GM12878 (cell line): ENCODE results near the gene PPM1J. TPM values are rescaled to one million over a fixed set of nuclear protein-coding genes. Genes with fewer than 3 reads are reported as not detected.
A peak's percentile ranks its signal among the peaks of the same experiment; 100 is the strongest.

ENCODE experiments used
- ATAC-seq: fragments of 200-7000 bp; cut with Tn5 transposase; 3 replicates; pipeline ENCODE4 v1.9.1; 2020; ENCODE audit warnings: mild to moderate bottlenecking, moderate library complexity
- BruUV-seq: library from RNA; stranded (reverse); fragments of 400-500 nt; replicated peaks from 2 replicates; lab custom pipeline; 2021; lab: Mats Ljungman, UMichigan
- CTCF ChIA-PET: fragments of 300-600 bp; sonication (Branson Sonifier 250); formaldehyde crosslinking; extraction: SDS; loops from one replicate; lab custom pipeline; 2021; ENCODE audit warnings: inconsistent platforms; lab: Yijun Ruan, JAX
- POLR2A ChIA-PET: fragments of 350-600 bp; formaldehyde crosslinking; extraction: SDS; loops from one replicate; lab custom pipeline; 2021; ENCODE audit warnings: inconsistent platforms; lab: Charles Lee
- RAD21 ChIA-PET: fragments of 300-600 bp; sonication (Branson Sonifier 250); formaldehyde crosslinking; loops from one replicate; lab custom pipeline; 2023; ENCODE audit warnings: antibody characterized with exemption; ENCODE audit not compliant: unreplicated experiment; lab: Charles Lee
- SMC1A ChIA-PET: fragments of 300-600 bp; sonication (Branson Sonifier 250); formaldehyde crosslinking; loops from one replicate; lab custom pipeline; 2023; ENCODE audit not compliant: unreplicated experiment, uncharacterized antibody; lab: Charles Lee
- DNase-seq: peaks from one replicate; pipeline ENCODE4 v3.0.0-alpha.2; 2011; ENCODE audit warnings: low read depth, low spot score
- FAIRE-seq: peaks from 3 replicates; lab custom pipeline; 2011; peaks lifted over from hg19 to GRCh38; lab: Jason Lieb, UNC
- H2AFZ ChIP-seq: 2 replicates; pipeline ENCODE4 v1.6.0; 2011; ENCODE audit warnings: low read depth, low read length, control low read depth; ENCODE audit not compliant: control insufficient read depth
- H3K27ac ChIP-seq: 2 replicates; pipeline ENCODE4 v1.5.1; 2011; ENCODE audit warnings: control low read depth; ENCODE audit not compliant: control insufficient read depth, insufficient read depth
- H3K27me3 ChIP-seq, 2 experiments: replicated peaks in 1 of 2; 2 replicates each; pipeline versions ENCODE4 v1.6.0 to v1.6.1; 2011; ENCODE audit warnings: low read length in 1 of 2; ENCODE audit not compliant: control insufficient read depth in 2 of 2, insufficient read depth in 2 of 2
- H3K36me3 ChIP-seq, 2 experiments: 2 replicates each; pipeline ENCODE4 v1.5.1; 2011; ENCODE audit warnings: low read length in 1 of 2; ENCODE audit not compliant: control insufficient read depth in 2 of 2, insufficient read depth in 2 of 2
- H3K4me1 ChIP-seq: 2 replicates; pipeline ENCODE4 v1.6.1; 2011; ENCODE audit warnings: mild to moderate bottlenecking, low read length, moderate library complexity, mixed read lengths; ENCODE audit not compliant: control insufficient read depth, insufficient read depth
- H3K4me2 ChIP-seq: 2 replicates; pipeline ENCODE4 v1.6.0; 2011; ENCODE audit warnings: control low read depth; ENCODE audit not compliant: control insufficient read depth, insufficient read depth
- H3K4me3 ChIP-seq: fragments of 200-600 bp; sonication (generic); 2 replicates; pipeline ENCODE4 v1.5.1; 2016
- H3K79me2 ChIP-seq: 2 replicates; pipeline ENCODE4 v1.6.0; 2011; ENCODE audit warnings: low read length; ENCODE audit not compliant: control insufficient read depth, insufficient read depth
- H3K9ac ChIP-seq: 2 replicates; pipeline ENCODE4 v1.8.0; 2011; ENCODE audit warnings: low read length, control low read depth, mixed read lengths; ENCODE audit not compliant: control insufficient read depth, insufficient read depth
- H3K9me3 ChIP-seq: replicated peaks from 3 replicates; pipeline ENCODE4 v1.5.1; 2011; ENCODE audit warnings: mild to moderate bottlenecking, low read length; ENCODE audit not compliant: control insufficient read depth, insufficient read depth
- H4K20me1 ChIP-seq: 2 replicates; pipeline ENCODE4 v1.6.0; 2011; ENCODE audit not compliant: control insufficient read depth, insufficient read depth
- ASH2L ChIP-seq: fragments of 300-600, 200-600 bp; sonication (generic); IDR thresholded peaks from 2 replicates; pipeline ENCODE4 v1.6.1; 2017; ENCODE audit warnings: low read depth, mild to moderate bottlenecking, borderline replicate concordance
- BRCA1 ChIP-seq: IDR thresholded peaks from 2 replicates; pipeline ENCODE4 v1.6.1; 2011; ENCODE audit warnings: low read depth, low read length, improper control_type of control experiment
- CHD1 ChIP-seq: IDR thresholded peaks from 2 replicates; pipeline ENCODE4 v1.6.1; 2012; ENCODE audit warnings: low read depth, low read length, improper control_type of control experiment
- ELK1 ChIP-seq: IDR thresholded peaks from 2 replicates; pipeline ENCODE4 v1.6.1; 2012; ENCODE audit warnings: low read depth, low read length, improper control_type of control experiment
- ESRRA ChIP-seq: IDR thresholded peaks from 2 replicates; pipeline ENCODE4 v1.6.1; 2012; ENCODE audit warnings: mild to moderate bottlenecking, low read length, improper control_type of control experiment
- ETV6 ChIP-seq, 2 experiments: fragments of 450-650 bp in 1 of 2; IDR thresholded peaks in 1 of 2; conservative IDR thresholded peaks in 1 of 2; 2 replicates each; pipeline ENCODE4 v1.6.1; 2014; ENCODE audit warnings: antibody characterized with exemption in 1 of 2, borderline replicate concordance in 1 of 2, low read depth in 1 of 2, mild to moderate bottlenecking in 1 of 2, moderate library complexity in 1 of 2
- HDAC2 ChIP-seq: fragments of 200-600 bp; sonication (generic); IDR thresholded peaks from 2 replicates; pipeline ENCODE4 v1.6.1; 2017
- IKZF1 ChIP-seq: fragments of 450-650 bp; conservative IDR thresholded peaks from 2 replicates; pipeline ENCODE4 v1.6.1; 2017; ENCODE audit warnings: antibody characterized with exemption, mild to moderate bottlenecking
- IRF5 ChIP-seq: fragments of 450-650 bp; IDR thresholded peaks from 2 replicates; pipeline ENCODE4 v1.6.1; 2017; ENCODE audit warnings: borderline replicate concordance
- MAX ChIP-seq: IDR thresholded peaks from 2 replicates; pipeline ENCODE4 v1.6.1; 2012; ENCODE audit warnings: low read depth, low read length, improper control_type of control experiment
- PAX8 ChIP-seq: fragments of 450-650 bp; IDR thresholded peaks from 2 replicates; pipeline ENCODE4 v1.6.1; 2017; ENCODE audit warnings: mild to moderate bottlenecking, moderate library complexity
- RB1 ChIP-seq: fragments of 450-650 bp; formaldehyde crosslinking; IDR thresholded peaks from 2 replicates; pipeline ENCODE4 v1.6.1; 2017; ENCODE audit warnings: mild to moderate bottlenecking, borderline replicate concordance
- REST ChIP-seq: IDR thresholded peaks from 2 replicates; pipeline ENCODE4 v1.6.1; 2012; ENCODE audit warnings: mild to moderate bottlenecking, low read depth, low read length
- SMARCA5 ChIP-seq: fragments of 450-650 bp; IDR thresholded peaks from 2 replicates; pipeline ENCODE4 v1.6.1; 2017; ENCODE audit warnings: mild to moderate bottlenecking
- ZNF207 ChIP-seq: fragments of 450-650 bp; IDR thresholded peaks from 2 replicates; pipeline ENCODE4 v1.6.1; 2014; ENCODE audit warnings: antibody characterized with exemption, mild to moderate bottlenecking, borderline replicate concordance
- WGBS: methylation state at CpG from one replicate; pipeline ENCODE4 v1.1.6; 2016; ENCODE audit warnings: low lambda C conversion rate; ENCODE audit not compliant: insufficient replicate concordance, insufficient coverage; ENCODE audit errors: missing lambda C conversion rate; 5-methylcytosine and 5-hydroxymethylcytosine counted together
- in situ Hi-C: fragments of 300-500 bp; cut with MboI; formaldehyde crosslinking; loops from 9 replicates; pipeline ENCODE4 v1.14.3; 2018; ENCODE audit warnings: mixed read lengths
- intact Hi-C: fragments of 100-400 bp; cut with micrococcal nuclease; formaldehyde crosslinking; loops from one replicate; pipeline ENCODE4 v1.14.2; 2022; ENCODE audit not compliant: unreplicated experiment
- polyA plus RNA-seq, 11 experiments: library from polyadenylated mRNA; depleted of rRNA in 4 of 11; unstranded in 6 of 11; stranded (reverse) in 5 of 11; fragments of >200 nt; fragmentation: Nextera tagmentation in 4 of 11; fragmentation: Illumina TruSeq in 1 of 11; extraction: Ambion mirVana in 4 of 11; extraction: Trizol in 1 of 11; gene quantifications; 1 replicate in 1 of 11; 2 replicates in 10 of 11; pipeline versions ENCODE4 v1.2.1 to v1.2.3, GENCODE V29; 2011 to 2016; ENCODE audit warnings: inconsistent platforms in 2 of 11, missing spikeins in 2 of 11, low read depth in 1 of 11
- total RNA-seq, 4 experiments: library from RNA; depleted of rRNA in 3 of 4; stranded (reverse); fragments of >200 nt in 3 of 4; fragmentation: Illumina TruSeq in 1 of 4; extraction: Trizol in 1 of 4; gene quantifications; 2 replicates each; pipeline versions ENCODE4 v1.2.1 to v1.2.3, GENCODE V29; 2013 to 2021

PPM1J gene
- total and polyA plus RNA-seq, 10 of the 15 experiments (the other 5 are each of a cell fraction or from before 2014, with no cell fraction given) = 0.07 to 1.8 (median 0.59) TPM; not detected in 1

- in situ Hi-C loops = no loop called here
- Histone ChIP-seq H3K79me2 (peaks cover 17% of the 10 kb centered on the region), H3K27ac (peak within 1 kb of the TSS; percentile 81), H3K27me3 (no peaks in the 10 kb centered on the region), H3K9ac (peak within 1 kb of the TSS; percentile 75), H3K4me2 (peak within 1 kb of the TSS; percentile 93), H3K4me1 (peaks cover 9% of the 10 kb centered on the region), H2AFZ (peak within 1 kb of the TSS; percentile 83), H3K4me3 (peak within 1 kb of the TSS; percentile 86), H3K36me3 (no peaks in the 10 kb centered on the region; a peak in 1 of 4 replicates), H4K20me1 (no peaks in the 10 kb centered on the region), H3K9me3 (no peaks in the 10 kb centered on the region)
- BruUV-seq = no TSS peak
- ChIA-PET POLR2A (interaction anchor here (0.5 to 2.0 kb wide), 12 partner anchors 19 to 401 kb away, joined by 3 to 21 read pairs (median 5); partner anchors contain the start of genes CAPZA1 and ST7L), CTCF (interaction anchor here (0.6 to 6.2 kb wide), 21 partner anchors 10 to 283 kb away, joined by 3 to 33 read pairs (median 4); partner anchors contain the start of genes PPM1J and RHOC), RAD21 (interaction anchor here (0.7 to 4.8 kb wide), 14 partner anchors 13 to 284 kb away, joined by 3 to 42 read pairs (median 6); partner anchors contain the start of genes CAPZA1, CTTNBP2NL, PPM1J and ST7L), SMC1A (interaction anchor here (0.8 to 3.9 kb wide), 12 partner anchors 10 to 61 kb away, joined by 3 to 28 read pairs (median 7); partner anchors contain the start of genes PPM1J, RHOC and ST7L)
- peak; percentile 81 for ATAC-seq
- peak; percentile 40 for DNase-seq
- no peak for FAIRE-seq
- 2% methylated on average over 24 of the region's 30 CpGs for WGBS
- intact Hi-C loops = loop anchor here (1.0 to 2.0 kb wide), 2 partner anchors 31 to 56 kb away; partner anchors contain the start of genes CAPZA1 and ST7L
- TF ChIP-seq IKZF1 (peak; percentile 70; the same call in 1 of the 2 replicates), ELK1 (no peak), ASH2L (no peak), REST (0 out of 2 replicates have a peak, but pooled peaks have one; percentile 24), ESRRA (no peak), ETV6 (conservative IDR thresholded peaks at IDR 0.05 in 1 of 2, IDR thresholded peaks at IDR 0.05 in 1 of 2; ENCODE audit: borderline replicate concordance in 1 of 2, low read depth in 1 of 2) (0 out of 4 replicates have a peak, but pooled peaks of 1 of the 2 experiments have one; percentile 33), HDAC2 (no peak), CHD1 (no peak), IRF5 (no peak), ZNF207 (no peak), MAX (no peak; the same call in 1 of the 2 replicates), SMARCA5 (no peak), BRCA1 (no peak), PAX8 (no peak), RB1 (no peak)
Measured at GRCh38 chr1:112674440-112674985, 40.6 kb downstream of the PPM1J start, which contains the start of gene MOV10. TSS of gene MOV10 (plus strand) at chr1:112674659. CDS start at chr1:112674913, 254 bp downstream.
